K562 (cell line): ENCODE results near the gene HEBP1. TPM values are rescaled to one million over a fixed set of nuclear protein-coding genes. Genes with fewer than 3 reads are reported as not detected.

ENCODE experiments used
- ATAC-seq: fragments of 200-7000 bp; cut with Tn5 transposase; 3 replicates; pipeline ENCODE4 v1.9.1; 2020; ENCODE audit warnings: moderate library complexity
- BruUV-seq: library from RNA; stranded (reverse); fragments of 400-500 nt; replicated peaks from 2 replicates; lab custom pipeline; 2021; lab: Mats Ljungman, UMichigan
- CTCF ChIA-PET: fragments of 300-600 bp; formaldehyde crosslinking; extraction: SDS; loops from one replicate; lab custom pipeline; 2021; ENCODE audit warnings: low intra/inter-chr PET ratio; lab: Yijun Ruan, JAX
- POLR2A ChIA-PET: fragments of 300-600, 350-650 bp; sonication (Branson Sonifier 250); formaldehyde crosslinking; extraction: SDS; loops from one replicate; lab custom pipeline; 2021; ENCODE audit warnings: antibody characterized with exemption, inconsistent platforms; lab: Yijun Ruan, JAX
- DNase-seq, 4 experiments: peaks; one replicate each; pipeline versions ENCODE4 v3.0.0 to v3.0.0-alpha.2; 2011 to 2018; ENCODE audit warnings: low spot score in 3 of 4, mixed read lengths in 3 of 4; ENCODE audit errors: extremely low read depth in 1 of 4
- FAIRE-seq: peaks from 2 replicates; lab custom pipeline; 2011; peaks lifted over from hg19 to GRCh38; lab: Jason Lieb, UNC
- H2AFZ ChIP-seq: 2 replicates; pipeline ENCODE4 v1.6.0; 2011; ENCODE audit warnings: low read depth, low read length, control low read depth, inconsistent platforms
- H3K27ac ChIP-seq: fragments of 200-600 bp; 3 replicates; pipeline ENCODE4 v1.8.0; 2011; ENCODE audit warnings: low read depth, mild to moderate bottlenecking, control low read depth, inconsistent platforms, low read length, moderate library complexity, mixed read lengths; ENCODE audit errors: extremely low read depth
- H3K27me3 ChIP-seq, 2 experiments: fragments of 300-600 bp in 1 of 2; 2 replicates in 1 of 2; 3 replicates in 1 of 2; pipeline versions ENCODE4 v1.6.0 to v1.8.0; 2011; ENCODE audit warnings: inconsistent platforms in 2 of 2, low read length in 2 of 2, mild to moderate bottlenecking in 1 of 2, mixed read lengths in 1 of 2, moderate library complexity in 1 of 2; ENCODE audit not compliant: control insufficient read depth in 2 of 2, insufficient read depth in 2 of 2
- H3K36me3 ChIP-seq: fragments of 300-600 bp; 3 replicates; pipeline ENCODE4 v1.8.0; 2011; ENCODE audit warnings: mild to moderate bottlenecking, low read length, inconsistent platforms; ENCODE audit not compliant: control insufficient read depth, insufficient read depth
- H3K4me1 ChIP-seq, 2 experiments: fragments of 200-600 bp in 1 of 2; replicated peaks in 1 of 2; 2 replicates in 1 of 2; 3 replicates in 1 of 2; pipeline versions ENCODE4 v1.5.1 to v1.8.0; 2011; ENCODE audit warnings: inconsistent platforms in 2 of 2, low read length in 2 of 2, mild to moderate bottlenecking in 1 of 2, mixed read lengths in 1 of 2, moderate library complexity in 1 of 2; ENCODE audit not compliant: control insufficient read depth in 2 of 2, insufficient read depth in 2 of 2
- H3K4me2 ChIP-seq: 2 replicates; pipeline ENCODE4 v1.6.1; 2011; ENCODE audit warnings: low read length, control low read depth, inconsistent platforms, mixed read lengths; ENCODE audit not compliant: insufficient read depth
- H3K4me3 ChIP-seq: fragments of 200-600 bp; sonication (generic), shearing (Covaris generic); 2 replicates; pipeline ENCODE4 v1.5.1; 2016; ENCODE audit warnings: control low read depth, inconsistent platforms
- H3K79me2 ChIP-seq: fragments of 200-600 bp; 3 replicates; pipeline ENCODE4 v1.8.0; 2011; ENCODE audit warnings: low read length, inconsistent platforms; ENCODE audit not compliant: control insufficient read depth, insufficient read depth
- H3K9ac ChIP-seq, 2 experiments: 2 replicates each; pipeline versions ENCODE4 v1.6.0 to v1.6.1; 2011; ENCODE audit warnings: low read depth in 2 of 2, low read length in 2 of 2, control low read depth in 1 of 2, inconsistent platforms in 1 of 2, mild to moderate bottlenecking in 1 of 2, mixed read lengths in 1 of 2; ENCODE audit not compliant: insufficient read depth in 1 of 2
- H3K9me1 ChIP-seq: one replicate; pipeline ENCODE4 v1.6.0; 2011; ENCODE audit warnings: inconsistent platforms, mild to moderate bottlenecking, low read length, moderate library complexity; ENCODE audit not compliant: control insufficient read depth, insufficient read depth
- H3K9me3 ChIP-seq: replicated peaks from 2 replicates; pipeline ENCODE4 v1.5.1; 2011; ENCODE audit warnings: low read depth, low read length, inconsistent platforms; ENCODE audit not compliant: control insufficient read depth, insufficient read depth
- H4K20me1 ChIP-seq: replicated peaks from 2 replicates; pipeline ENCODE4 v1.6.1; 2011; ENCODE audit warnings: low read length, inconsistent platforms, mixed read lengths; ENCODE audit not compliant: control insufficient read depth, insufficient read depth
- EHMT2 ChIP-seq: fragments of 450-650 bp; IDR thresholded peaks from 2 replicates; pipeline ENCODE4 v1.6.1; 2018; ENCODE audit warnings: antibody characterized with exemption
- EZH2 ChIP-seq: IDR thresholded peaks from 2 replicates; pipeline ENCODE4 v1.6.1; 2012; ENCODE audit warnings: low read depth, mild to moderate bottlenecking, inconsistent platforms, low read length, borderline replicate concordance
- HSF4 ChIP-seq: fragments of 250-450 bp; sonication (Bioruptor Pico); IDR thresholded peaks from 2 replicates; pipeline ENCODE4 v2.1.2; 2022; ENCODE audit warnings: mild to moderate bottlenecking, moderate library complexity, borderline replicate concordance
- NFXL1 ChIP-seq: fragments of 450-650 bp; formaldehyde crosslinking; IDR thresholded peaks from 2 replicates; pipeline ENCODE4 v1.4.0; 2021; ENCODE audit warnings: mild to moderate bottlenecking
- TBP ChIP-seq: optimal IDR thresholded peaks from 2 replicates; pipeline ENCODE3; 2011; ENCODE audit warnings: low read depth, low read length, improper control_type of control experiment
- TFAM ChIP-seq: fragments of 250-450 bp; sonication (Bioruptor Pico); conservative IDR thresholded peaks from 2 replicates; pipeline ENCODE4 v1.5.0; 2021; ENCODE audit warnings: mild to moderate bottlenecking, moderate library complexity
- YY1 ChIP-seq, 3 experiments: IDR thresholded peaks; 2 replicates each; pipeline ENCODE4 v1.6.1; 2011; ENCODE audit warnings: low read length in 2 of 3, mild to moderate bottlenecking in 2 of 3, moderate library complexity in 2 of 3, borderline replicate concordance in 1 of 3, control low read depth in 1 of 3, low read depth in 1 of 3; ENCODE audit not compliant: insufficient read depth in 3 of 3, insufficient replicate concordance in 2 of 3, control insufficient read depth in 1 of 3, insufficient read length in 1 of 3; ENCODE audit errors: extremely low read depth in 1 of 3
- ZNF668 ChIP-seq: fragments of 250-450 bp; sonication (Bioruptor Pico); IDR thresholded peaks from 2 replicates; pipeline ENCODE4 v1.8.0; 2022; ENCODE audit warnings: mild to moderate bottlenecking, inconsistent platforms
- WGBS: fragments of 100-300 bp; shearing (Covaris generic); methylation state at CpG from one replicate; pipeline ENCODE4 v1.1.6; 2016; ENCODE audit warnings: low coverage, mixed read lengths; ENCODE audit not compliant: insufficient coverage; ENCODE audit errors: missing lambda C conversion rate; 5-methylcytosine and 5-hydroxymethylcytosine counted together
- in situ Hi-C: fragments of 300-500 bp; cut with MboI; formaldehyde crosslinking; loops from 4 replicates; pipeline ENCODE4 v1.15.0; 2018; ENCODE audit warnings: inconsistent platforms, mixed read lengths
- intact Hi-C: fragments of 100-400 bp; cut with micrococcal nuclease; formaldehyde crosslinking; loops from 2 replicates; pipeline ENCODE4 v1.14.2; 2022
- polyA plus RNA-seq, 8 experiments: library from polyadenylated mRNA; depleted of rRNA in 4 of 8; stranded (reverse) in 5 of 8; unstranded in 3 of 8; fragments of >200 nt; fragmentation: Nextera tagmentation in 2 of 8; fragmentation: Illumina TruSeq in 1 of 8; extraction: Ambion mirVana in 2 of 8; extraction: Trizol in 1 of 8; gene quantifications; 2 replicates each; pipeline versions ENCODE4 v1.2.1 to v1.2.3, GENCODE V29; 2011 to 2014; ENCODE audit warnings: inconsistent platforms in 1 of 8, missing spikeins in 1 of 8
- total RNA-seq, 7 experiments: library from RNA; depleted of rRNA in 6 of 7; stranded (reverse); fragments of >200 nt in 6 of 7; fragmentation: Illumina TruSeq in 2 of 7; extraction: Trizol in 2 of 7; gene quantifications; 2 replicates each; pipeline versions ENCODE4 v1.2.1 to v1.2.3, GENCODE V29; 2011 to 2021; ENCODE audit warnings: low replicate concordance in 1 of 7

The HEBP1 gene
- total and polyA plus RNA-seq, 9 of the 15 experiments (the other 6 are each of a cell fraction or from before 2014, with no cell fraction given): 1.1 to 10.1 (median 2.4) TPM

DNA sequence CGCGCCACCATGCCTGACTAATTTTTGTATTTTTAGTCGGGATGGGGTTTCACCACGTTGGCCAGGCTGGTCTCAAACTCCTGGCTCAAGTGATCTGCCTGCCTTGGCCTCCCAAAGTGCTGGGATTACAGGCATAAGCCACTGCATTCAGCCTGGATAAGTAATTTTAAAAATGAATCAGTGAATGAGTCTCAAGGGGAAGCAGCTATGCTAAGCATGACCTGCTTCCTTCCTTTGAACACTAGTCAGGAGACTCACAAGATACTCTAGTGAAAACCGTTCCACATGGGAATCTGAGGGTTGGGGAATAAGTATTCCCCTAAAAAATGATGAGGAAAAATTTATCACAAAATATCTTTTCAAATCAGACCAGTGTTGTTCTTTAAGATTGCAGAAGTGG, 33.4 kb upstream of the HEBP1 start (continued):
- no peak for TF ChIP-seq YY1 (IDR thresholded peaks at IDR 0.05; ENCODE audit: borderline replicate concordance in 1 of 3, control insufficient read depth in 1 of 3, extremely low read depth in 1 of 3, insufficient read depth in 3 of 3, insufficient read length in 1 of 3, insufficient replicate concordance in 2 of 3, low read depth in 1 of 3, low read length in 2 of 3)
- no peak for TF ChIP-seq TBP

DNA sequence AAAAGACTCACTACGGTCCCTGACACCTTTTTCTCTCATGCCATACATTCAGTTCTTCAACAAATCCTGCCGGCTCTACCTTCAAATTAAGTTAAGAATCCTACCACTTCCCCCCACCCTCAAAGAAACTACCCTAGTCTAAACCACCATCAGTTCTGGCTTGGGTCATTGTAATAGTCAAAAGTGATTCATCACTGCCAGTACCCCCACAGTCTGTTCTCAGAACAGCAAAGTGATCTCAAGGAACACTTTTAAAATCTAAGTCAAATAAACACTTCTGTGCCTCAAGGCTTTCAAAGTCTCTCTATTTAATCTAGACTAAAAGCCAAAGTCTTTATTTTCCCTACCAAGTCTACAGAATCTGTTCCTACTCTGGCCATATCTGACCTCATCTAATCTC, 32.1 kb upstream of the HEBP1 start:
- ChIA-PET POLR2A (no interaction called here), CTCF (no interaction called here)
- FAIRE-seq (no peak), DNase-seq (no peak), ATAC-seq (no peak)
- Histone ChIP-seq H3K36me3 (no peaks in the 10 kb centered on the region), H3K4me2 (no peak overlapping the region), H2AFZ (no peak overlapping the region), H4K20me1 (no peaks in the 10 kb centered on the region), H3K4me3 (no peak overlapping the region), H3K9ac (no peak overlapping the region), H3K9me1 (no peaks in the 10 kb centered on the region), H3K4me1 (no peaks in the 10 kb centered on the region; a peak in 2 of 5 replicates), H3K27ac (no peak overlapping the region), H3K79me2 (no peaks in the 10 kb centered on the region), H3K9me3 (no peaks in the 10 kb centered on the region), H3K27me3 (no peaks in the 10 kb centered on the region)
- no TSS peak for BruUV-seq
- intact Hi-C loops (no loop called here), in situ Hi-C loops (no loop called here)
- 100% methylated on average over 1 of the region's 2 CpGs for WGBS
- TF ChIP-seq TFAM (CRISPR knock-in tag) (no peak), ZNF668 (no peak), EZH2 (no peak), HSF4 (no peak), EHMT2 (no peak), NFXL1 (CRISPR knock-in tag) (no peak)
